ENCODE measurements around the gene PPP2R3A.

GRCh38 chr3:136197159-136197793 is 231.7 kb downstream of the PPP2R3A start:
- TF ChIP-seq CTCF (IDR thresholded peaks at IDR 0.05) (no peak), POLR2A (IDR thresholded peaks at IDR 0.05) (no peak), POLR2AphosphoS5 (IDR thresholded peaks at IDR 0.05) (no peak), EP300 (IDR thresholded peaks at IDR 0.05; ENCODE audit: low read depth) (no peak)

Data from transverse colon (tissue), 4 donors.